ENCODE data around the gene C10orf53.

Gene C10orf53

GRCh38 chr10:49679480-49679893 is at the start of gene C10orf53:
C10orf53 (plus strand) TSS chr10:49679651; CDS start chr10:49679698, 47 bp downstream.
- Histone ChIP-seq H3K4me2 (ENCODE audit: low read depth, low read length, poor library complexity, severe bottlenecking) (no peak within 1 kb of the TSS), H2AFZ (ENCODE audit: low read length) (no peak within 1 kb of the TSS)
- TF ChIP-seq EZH2phosphoT487 (IDR thresholded peaks at IDR 0.05; ENCODE audit: borderline replicate concordance): no peak
- no peak for TF ChIP-seq CTCF (conservative IDR thresholded peaks at IDR 0.05; ENCODE audit: low read length)

GRCh38 chr10:49631975-49632374 is 47.5 kb upstream of the C10orf53 start:
- no peaks in the 10 kb centered on the region for H3F3A ChIP-seq (ENCODE audit: low read depth)
- H3K9me3 ChIP-seq (ENCODE audit: insufficient read depth, low read depth, low read length): no peaks in the 10 kb centered on the region
- no peaks in the 10 kb centered on the region for H3K36me3 ChIP-seq (ENCODE audit: insufficient read depth, low read length)
- H3K79me2 ChIP-seq (ENCODE audit: insufficient read depth, low read length): no peaks in the 10 kb centered on the region
- no peak overlapping the region for H3K4me3 ChIP-seq (ENCODE audit: low read length, poor library complexity, severe bottlenecking)
- H3K9me2 ChIP-seq (replicated peaks; ENCODE audit: low read depth, low read length): no peaks in the 10 kb centered on the region
- H3K4me2 ChIP-seq (ENCODE audit: low read depth, low read length, poor library complexity, severe bottlenecking): no peak overlapping the region
- no peaks in the 10 kb centered on the region for H3K4me1 ChIP-seq (ENCODE audit: insufficient read depth, low read length, poor library complexity, severe bottlenecking)
- H3K9ac ChIP-seq (ENCODE audit: low read depth, low read length, poor library complexity, severe bottlenecking): no peak overlapping the region
- no peak overlapping the region for H2AFZ ChIP-seq (ENCODE audit: low read length)
- TF ChIP-seq EZH2phosphoT487 (IDR thresholded peaks at IDR 0.05; ENCODE audit: borderline replicate concordance): no peak
- TF ChIP-seq CTCF (conservative IDR thresholded peaks at IDR 0.05; ENCODE audit: low read length): no peak
- no peaks in the 10 kb centered on the region for H3K27me3 ChIP-seq (ENCODE audit: insufficient read depth, low read length, poor library complexity, severe bottlenecking)
- H4K20me1 ChIP-seq (ENCODE audit: insufficient read depth, low read length, poor library complexity, severe bottlenecking): no peaks in the 10 kb centered on the region

More at GRCh38 chr10:49679480-49679893, at the start of gene C10orf53:
- no peaks in the 10 kb centered on the region for H3K27me3 ChIP-seq (ENCODE audit: insufficient read depth, low read length, poor library complexity, severe bottlenecking)
- no peaks in the 10 kb centered on the region for H3K79me2 ChIP-seq (ENCODE audit: insufficient read depth, low read length)
- 0 out of 2 replicates have a peak, but pooled peaks cover 4% of the 10 kb centered on the region for H3K9me3 ChIP-seq (ENCODE audit: insufficient read depth, low read depth, low read length)
- no peaks in the 10 kb centered on the region for H3K4me1 ChIP-seq (ENCODE audit: insufficient read depth, low read length, poor library complexity, severe bottlenecking)
- no peak within 1 kb of the TSS for H3K4me3 ChIP-seq (ENCODE audit: low read length, poor library complexity, severe bottlenecking)
- H3K36me3 ChIP-seq (ENCODE audit: insufficient read depth, low read length): no peaks in the 10 kb centered on the region
- no peaks in the 10 kb centered on the region for H4K20me1 ChIP-seq (ENCODE audit: insufficient read depth, low read length, poor library complexity, severe bottlenecking)
- H3K9ac ChIP-seq (ENCODE audit: low read depth, low read length, poor library complexity, severe bottlenecking): no peak within 1 kb of the TSS
- H3F3A ChIP-seq (ENCODE audit: low read depth): no peaks in the 10 kb centered on the region
- no peaks in the 10 kb centered on the region for H3K9me2 ChIP-seq (replicated peaks; ENCODE audit: low read depth, low read length)

GRCh38 chr10:49632406-49633317 is 46.8 kb upstream of the C10orf53 start:
- H3K4me3 ChIP-seq (ENCODE audit: low read length, poor library complexity, severe bottlenecking): no peak overlapping the region
- no peaks in the 10 kb centered on the region for H3K4me1 ChIP-seq (ENCODE audit: insufficient read depth, low read length, poor library complexity, severe bottlenecking)
- no peaks in the 10 kb centered on the region for H4K20me1 ChIP-seq (ENCODE audit: insufficient read depth, low read length, poor library complexity, severe bottlenecking)
- no peaks in the 10 kb centered on the region for H3K79me2 ChIP-seq (ENCODE audit: insufficient read depth, low read length)
- H3K4me2 ChIP-seq (ENCODE audit: low read depth, low read length, poor library complexity, severe bottlenecking): no peak overlapping the region
- no peaks in the 10 kb centered on the region for H3K36me3 ChIP-seq (ENCODE audit: insufficient read depth, low read length)
- TF ChIP-seq CTCF (conservative IDR thresholded peaks at IDR 0.05; ENCODE audit: low read length): no peak
- TF ChIP-seq EZH2phosphoT487 (IDR thresholded peaks at IDR 0.05; ENCODE audit: borderline replicate concordance): no peak
- H3K27me3 ChIP-seq (ENCODE audit: insufficient read depth, low read length, poor library complexity, severe bottlenecking): no peaks in the 10 kb centered on the region
- no peak overlapping the region for H3K9ac ChIP-seq (ENCODE audit: low read depth, low read length, poor library complexity, severe bottlenecking)
- H2AFZ ChIP-seq (ENCODE audit: low read length): no peak overlapping the region
- no peaks in the 10 kb centered on the region for H3K9me2 ChIP-seq (replicated peaks; ENCODE audit: low read depth, low read length)
- no peaks in the 10 kb centered on the region for H3F3A ChIP-seq (ENCODE audit: low read depth)
- no peaks in the 10 kb centered on the region for H3K9me3 ChIP-seq (ENCODE audit: insufficient read depth, low read depth, low read length)
